HepG2 (cell line): ENCODE data around the gene PLSCR3. TPM values are rescaled to one million over a fixed set of nuclear protein-coding genes. Genes with fewer than 3 reads are reported as not detected.
A peak's percentile ranks its signal among the peaks of the same experiment; 100 is the strongest.

Experiments used
- AGO1 ChIP-seq: fragments of 200-400 bp; formaldehyde crosslinking; IDR thresholded peaks from 2 replicates; pipeline ENCODE4 v1.6.1; 2017; ENCODE audit warnings: mild to moderate bottlenecking, low read depth, low read length, moderate library complexity; ENCODE audit not compliant: poor library complexity, severe bottlenecking
- FOXA3 ChIP-seq: IDR thresholded peaks from 2 replicates; pipeline ENCODE4 v1.6.1; 2016; ENCODE audit warnings: missing genetic modification reagents, missing compliant biosample characterization
- NFKBIZ ChIP-seq: IDR thresholded peaks from 2 replicates; pipeline ENCODE4 v1.6.1; 2018; ENCODE audit warnings: missing genetic modification reagents, missing compliant biosample characterization
- SNRNP70 ChIP-seq: fragments of 200-400 bp; formaldehyde crosslinking; IDR thresholded peaks from 2 replicates; pipeline ENCODE4 v1.6.1; 2017; ENCODE audit warnings: mild to moderate bottlenecking, low read depth, low read length, moderate library complexity
- ZBTB7A ChIP-seq: sonication (generic); formaldehyde crosslinking; IDR thresholded peaks from 2 replicates; pipeline ENCODE4 v1.8.0; 2022; ENCODE audit warnings: mild to moderate bottlenecking, missing genetic modification reagents
- ZC3H13 ChIP-seq: sonication (generic); formaldehyde crosslinking; IDR thresholded peaks from 2 replicates; pipeline ENCODE4 v1.8.1; 2023; ENCODE audit warnings: mild to moderate bottlenecking, missing genetic modification reagents, moderate library complexity
- ZNF576 ChIP-seq: sonication (generic); formaldehyde crosslinking; IDR thresholded peaks from 2 replicates; pipeline ENCODE4 v1.4.0; 2020; ENCODE audit warnings: mild to moderate bottlenecking, missing genetic modification reagents
- polyA plus RNA-seq, 8 experiments: library from polyadenylated mRNA; depleted of rRNA in 3 of 8; stranded (reverse) in 7 of 8; unstranded in 1 of 8; fragments of >200 nt; fragmentation: Illumina TruSeq in 4 of 8; extraction: Trizol in 4 of 8; gene quantifications; 2 replicates each; pipeline versions ENCODE4 v1.2.1 to v1.2.3, GENCODE V29; 2011 to 2016; ENCODE audit warnings: low read depth in 4 of 8, missing spikeins in 1 of 8, mixed read lengths in 1 of 8; ENCODE audit not compliant: insufficient read depth in 1 of 8
- total RNA-seq, 5 experiments: library from RNA; depleted of rRNA; stranded (reverse); fragments of >200 nt; fragmentation: Illumina TruSeq; extraction: Trizol; gene quantifications; 2 replicates each; pipeline ENCODE4 v1.2.3, GENCODE V29; 2016; ENCODE audit warnings: low read depth in 1 of 5
- TF ChIP-seq, protein P1 (sequence below): sonication (generic); formaldehyde crosslinking; IDR thresholded peaks from 2 replicates; pipeline ENCODE4 v1.4.0; 2020; ENCODE audit warnings: mild to moderate bottlenecking, low read depth, missing genetic modification reagents
- TF ChIP-seq, protein P2 (sequence below): sonication (generic); formaldehyde crosslinking; IDR thresholded peaks from 2 replicates; pipeline ENCODE4 v1.4.0; 2020; ENCODE audit warnings: missing genetic modification reagents, mild to moderate bottlenecking, borderline replicate concordance
- TF ChIP-seq, protein P3 (sequence below): sonication (generic); formaldehyde crosslinking; conservative IDR thresholded peaks from 2 replicates; pipeline ENCODE4 v1.8.0; 2022; ENCODE audit warnings: missing genetic modification reagents
- TF ChIP-seq, protein P4 (sequence below), 2 experiments: sonication (generic) in 1 of 2; formaldehyde crosslinking in 1 of 2; IDR thresholded peaks; 2 replicates each; pipeline versions ENCODE4 v1.4.0 to v1.6.1; 2016 to 2020; ENCODE audit warnings: borderline replicate concordance in 1 of 2, low read depth in 1 of 2, mild to moderate bottlenecking in 1 of 2, missing genetic modification reagents in 1 of 2
- TF ChIP-seq, protein P5 (sequence below): sonication (generic); formaldehyde crosslinking; IDR thresholded peaks from 2 replicates; pipeline ENCODE4 v1.5.0; 2020; ENCODE audit warnings: mild to moderate bottlenecking, missing genetic modification reagents

Gene PLSCR3
- total and polyA plus RNA-seq, 2 of the 13 experiments (the other 11 are each of a cell fraction or from before 2014, with no cell fraction given), result 5.6 to 6.2 TPM

DNA sequence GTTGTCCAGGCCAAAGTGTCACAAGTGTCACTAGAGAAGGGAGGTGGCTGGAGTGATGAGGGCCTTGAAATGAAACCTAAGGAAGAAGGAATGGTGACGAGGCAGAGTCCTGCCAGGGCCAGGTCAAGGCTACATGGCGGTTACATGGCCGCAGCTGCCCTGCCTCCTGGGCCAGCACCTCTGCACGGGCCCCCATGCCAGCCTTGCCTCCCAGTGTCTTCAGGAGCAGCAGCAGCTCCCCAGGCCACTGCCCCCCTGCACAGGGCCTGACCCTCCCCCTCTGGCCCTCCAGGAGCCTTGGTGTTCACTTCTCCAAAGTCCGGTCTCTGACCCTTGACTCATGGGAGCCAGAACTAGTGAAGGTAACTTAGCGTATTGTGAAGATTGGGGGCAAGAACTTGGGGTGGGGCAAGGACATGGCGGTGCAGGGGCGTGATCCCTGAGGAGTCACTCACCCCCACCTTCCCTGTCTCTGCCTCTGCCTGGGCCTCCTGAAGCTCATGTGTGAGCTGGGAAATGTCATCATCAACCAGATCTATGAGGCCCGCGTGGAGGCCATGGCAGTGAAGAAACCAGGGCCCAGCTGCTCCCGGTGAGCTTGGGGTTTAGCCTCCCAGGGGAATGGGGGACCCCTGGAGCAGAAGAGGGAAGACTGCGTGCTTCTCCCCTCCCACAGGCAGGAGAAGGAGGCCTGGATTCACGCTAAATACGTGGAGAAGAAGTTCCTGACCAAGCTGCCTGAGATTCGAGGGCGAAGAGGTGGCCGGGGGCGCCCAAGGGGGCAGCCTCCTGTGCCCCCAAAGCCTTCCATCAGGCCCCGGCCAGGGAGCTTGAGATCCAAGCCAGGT lies 46.5 kb downstream of the PLSCR3 start (continued):
- TF ChIP-seq NFKBIZ (CRISPR knock-in tag) (no peak), AGO1 (peak; percentile 68), FOXA3 (CRISPR knock-in tag) (no peak), ZC3H13 (peak; percentile 42; the same call in 1 of the 2 replicates), ZNF576 (no peak), SNRNP70 (no peak), ZBTB7A (CRISPR knock-in tag) (no peak)
- TF ChIP-seq, protein P1, sequence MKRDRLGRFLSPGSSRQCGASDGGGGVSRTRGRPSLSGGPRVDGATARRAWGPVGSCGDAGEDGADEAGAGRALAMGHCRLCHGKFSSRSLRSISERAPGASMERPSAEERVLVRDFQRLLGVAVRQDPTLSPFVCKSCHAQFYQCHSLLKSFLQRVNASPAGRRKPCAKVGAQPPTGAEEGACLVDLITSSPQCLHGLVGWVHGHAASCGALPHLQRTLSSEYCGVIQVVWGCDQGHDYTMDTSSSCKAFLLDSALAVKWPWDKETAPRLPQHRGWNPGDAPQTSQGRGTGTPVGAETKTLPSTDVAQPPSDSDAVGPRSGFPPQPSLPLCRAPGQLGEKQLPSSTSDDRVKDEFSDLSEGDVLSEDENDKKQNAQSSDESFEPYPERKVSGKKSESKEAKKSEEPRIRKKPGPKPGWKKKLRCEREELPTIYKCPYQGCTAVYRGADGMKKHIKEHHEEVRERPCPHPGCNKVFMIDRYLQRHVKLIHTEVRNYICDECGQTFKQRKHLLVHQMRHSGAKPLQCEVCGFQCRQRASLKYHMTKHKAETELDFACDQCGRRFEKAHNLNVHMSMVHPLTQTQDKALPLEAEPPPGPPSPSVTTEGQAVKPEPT (CRISPR knock-in tag), result no peak
- TF ChIP-seq, protein P2, sequence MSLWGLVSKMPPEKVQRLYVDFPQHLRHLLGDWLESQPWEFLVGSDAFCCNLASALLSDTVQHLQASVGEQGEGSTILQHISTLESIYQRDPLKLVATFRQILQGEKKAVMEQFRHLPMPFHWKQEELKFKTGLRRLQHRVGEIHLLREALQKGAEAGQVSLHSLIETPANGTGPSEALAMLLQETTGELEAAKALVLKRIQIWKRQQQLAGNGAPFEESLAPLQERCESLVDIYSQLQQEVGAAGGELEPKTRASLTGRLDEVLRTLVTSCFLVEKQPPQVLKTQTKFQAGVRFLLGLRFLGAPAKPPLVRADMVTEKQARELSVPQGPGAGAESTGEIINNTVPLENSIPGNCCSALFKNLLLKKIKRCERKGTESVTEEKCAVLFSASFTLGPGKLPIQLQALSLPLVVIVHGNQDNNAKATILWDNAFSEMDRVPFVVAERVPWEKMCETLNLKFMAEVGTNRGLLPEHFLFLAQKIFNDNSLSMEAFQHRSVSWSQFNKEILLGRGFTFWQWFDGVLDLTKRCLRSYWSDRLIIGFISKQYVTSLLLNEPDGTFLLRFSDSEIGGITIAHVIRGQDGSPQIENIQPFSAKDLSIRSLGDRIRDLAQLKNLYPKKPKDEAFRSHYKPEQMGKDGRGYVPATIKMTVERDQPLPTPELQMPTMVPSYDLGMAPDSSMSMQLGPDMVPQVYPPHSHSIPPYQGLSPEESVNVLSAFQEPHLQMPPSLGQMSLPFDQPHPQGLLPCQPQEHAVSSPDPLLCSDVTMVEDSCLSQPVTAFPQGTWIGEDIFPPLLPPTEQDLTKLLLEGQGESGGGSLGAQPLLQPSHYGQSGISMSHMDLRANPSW, result no peak
- TF ChIP-seq, protein P3, sequence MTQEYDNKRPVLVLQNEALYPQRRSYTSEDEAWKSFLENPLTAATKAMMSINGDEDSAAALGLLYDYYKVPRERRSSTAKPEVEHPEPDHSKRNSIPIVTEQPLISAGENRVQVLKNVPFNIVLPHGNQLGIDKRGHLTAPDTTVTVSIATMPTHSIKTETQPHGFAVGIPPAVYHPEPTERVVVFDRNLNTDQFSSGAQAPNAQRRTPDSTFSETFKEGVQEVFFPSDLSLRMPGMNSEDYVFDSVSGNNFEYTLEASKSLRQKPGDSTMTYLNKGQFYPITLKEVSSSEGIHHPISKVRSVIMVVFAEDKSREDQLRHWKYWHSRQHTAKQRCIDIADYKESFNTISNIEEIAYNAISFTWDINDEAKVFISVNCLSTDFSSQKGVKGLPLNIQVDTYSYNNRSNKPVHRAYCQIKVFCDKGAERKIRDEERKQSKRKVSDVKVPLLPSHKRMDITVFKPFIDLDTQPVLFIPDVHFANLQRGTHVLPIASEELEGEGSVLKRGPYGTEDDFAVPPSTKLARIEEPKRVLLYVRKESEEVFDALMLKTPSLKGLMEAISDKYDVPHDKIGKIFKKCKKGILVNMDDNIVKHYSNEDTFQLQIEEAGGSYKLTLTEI (CRISPR knock-in tag), result no peak
- TF ChIP-seq, protein P4, sequence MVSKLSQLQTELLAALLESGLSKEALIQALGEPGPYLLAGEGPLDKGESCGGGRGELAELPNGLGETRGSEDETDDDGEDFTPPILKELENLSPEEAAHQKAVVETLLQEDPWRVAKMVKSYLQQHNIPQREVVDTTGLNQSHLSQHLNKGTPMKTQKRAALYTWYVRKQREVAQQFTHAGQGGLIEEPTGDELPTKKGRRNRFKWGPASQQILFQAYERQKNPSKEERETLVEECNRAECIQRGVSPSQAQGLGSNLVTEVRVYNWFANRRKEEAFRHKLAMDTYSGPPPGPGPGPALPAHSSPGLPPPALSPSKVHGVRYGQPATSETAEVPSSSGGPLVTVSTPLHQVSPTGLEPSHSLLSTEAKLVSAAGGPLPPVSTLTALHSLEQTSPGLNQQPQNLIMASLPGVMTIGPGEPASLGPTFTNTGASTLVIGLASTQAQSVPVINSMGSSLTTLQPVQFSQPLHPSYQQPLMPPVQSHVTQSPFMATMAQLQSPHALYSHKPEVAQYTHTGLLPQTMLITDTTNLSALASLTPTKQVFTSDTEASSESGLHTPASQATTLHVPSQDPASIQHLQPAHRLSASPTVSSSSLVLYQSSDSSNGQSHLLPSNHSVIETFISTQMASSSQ (IDR thresholded peaks at IDR 0.05; ENCODE audit: low read depth), result no peak
- TF ChIP-seq, protein P4 (CRISPR knock-in tag; IDR thresholded peaks at IDR 0.05; ENCODE audit: borderline replicate concordance), result 0 out of 2 replicates have a peak, but pooled peaks have one; percentile 10
- TF ChIP-seq, protein P5, sequence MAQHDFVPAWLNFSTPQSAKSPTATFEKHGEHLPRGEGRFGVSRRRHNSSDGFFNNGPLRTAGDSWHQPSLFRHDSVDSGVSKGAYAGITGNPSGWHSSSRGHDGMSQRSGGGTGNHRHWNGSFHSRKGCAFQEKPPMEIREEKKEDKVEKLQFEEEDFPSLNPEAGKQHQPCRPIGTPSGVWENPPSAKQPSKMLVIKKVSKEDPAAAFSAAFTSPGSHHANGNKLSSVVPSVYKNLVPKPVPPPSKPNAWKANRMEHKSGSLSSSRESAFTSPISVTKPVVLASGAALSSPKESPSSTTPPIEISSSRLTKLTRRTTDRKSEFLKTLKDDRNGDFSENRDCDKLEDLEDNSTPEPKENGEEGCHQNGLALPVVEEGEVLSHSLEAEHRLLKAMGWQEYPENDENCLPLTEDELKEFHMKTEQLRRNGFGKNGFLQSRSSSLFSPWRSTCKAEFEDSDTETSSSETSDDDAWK (CRISPR knock-in tag), result no peak
